Activated CD4-positive, alpha-beta memory T cell treated with anti-CD3 and anti-CD28 coated beads, Interleukin-2, amount 10 ng/mL, durations not matched to agents 7 days and 5 days (primary cell): ENCODE results near the gene MYO9B. TPM values are rescaled to one million over a fixed set of nuclear protein-coding genes. Genes with fewer than 3 reads are reported as not detected.

Experiments used
- CTCF ChIA-PET: fragments of 350-600 bp; sonication (Branson Sonifier 250); formaldehyde crosslinking; loops from one replicate; lab custom pipeline; 2021; ENCODE audit warnings: antibody characterized with exemption, inconsistent platforms; lab: Charles Lee
- POLR2A ChIA-PET: fragments of 350-600 bp; sonication (Branson Sonifier 250); formaldehyde crosslinking; loops from one replicate; lab custom pipeline; 2021; ENCODE audit warnings: antibody characterized with exemption; lab: Charles Lee
- DNase-seq: peaks from one replicate; pipeline ENCODE4 v3.0.0-alpha.2; 2020
- H3K27ac Mint-ChIP-seq: one replicate; pipeline ENCODE4 v1.8.0; 2021; ENCODE audit warnings: mild to moderate bottlenecking, mixed read lengths
- H3K27me3 Mint-ChIP-seq: one replicate; pipeline ENCODE4 v1.8.0; 2021; ENCODE audit warnings: mixed read lengths
- H3K36me3 Mint-ChIP-seq: one replicate; pipeline ENCODE4 v1.8.0; 2021; ENCODE audit warnings: low read depth, mixed read lengths
- H3K4me1 Mint-ChIP-seq: one replicate; pipeline ENCODE4 v1.8.0; 2021; ENCODE audit warnings: mixed read lengths
- H3K4me3 Mint-ChIP-seq: one replicate; pipeline ENCODE4 v1.8.0; 2021; ENCODE audit warnings: mild to moderate bottlenecking, mixed read lengths
- H3K9me3 Mint-ChIP-seq: one replicate; pipeline ENCODE4 v1.8.0; 2021; ENCODE audit warnings: mixed read lengths
- total RNA-seq, 2 experiments: library from RNA; stranded (reverse); gene quantifications; one replicate each; pipeline ENCODE4 v1.2.3, GENCODE V29; 2021

The MYO9B gene
- total RNA-seq, 2 experiments from 2014 or later: 190 to 203 TPM

DNA sequence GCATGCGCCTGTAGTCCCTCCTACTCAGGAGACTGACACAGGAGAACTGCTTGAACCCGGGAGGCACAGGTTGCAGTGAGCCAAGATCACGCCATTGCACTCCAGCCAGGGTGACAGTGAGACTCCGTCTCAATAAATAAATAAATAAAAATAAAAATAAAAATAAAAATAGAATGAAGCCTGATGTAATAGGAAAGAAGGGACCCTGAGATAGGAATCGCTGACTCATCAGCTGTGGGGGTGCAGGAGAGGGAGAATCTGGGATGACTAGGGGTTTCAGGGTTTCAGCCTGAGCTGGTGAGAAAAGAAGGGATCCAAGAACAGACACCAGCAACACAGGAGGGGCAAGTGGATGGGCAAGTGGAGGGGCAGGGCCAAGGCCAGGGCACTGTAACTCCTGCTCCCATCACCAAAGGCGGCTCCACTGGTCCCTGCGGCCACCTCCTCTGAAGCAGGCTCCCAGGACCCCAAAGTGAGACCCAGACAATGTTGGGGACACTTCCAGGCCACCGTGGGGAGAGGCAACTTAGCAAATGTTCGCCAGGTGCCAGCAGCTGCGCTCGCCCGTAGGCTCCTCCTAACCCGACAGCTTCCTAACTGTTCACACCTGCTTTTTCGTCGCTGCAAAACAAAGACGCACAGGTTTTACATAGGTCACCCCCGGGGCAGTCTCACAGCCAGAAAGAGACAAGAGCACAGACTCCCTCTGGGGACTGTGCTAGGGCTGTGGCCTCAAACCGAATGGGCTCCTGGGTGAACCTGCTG lies 1.5 kb upstream of the MYO9B start:
- peaks cover 50% of the 10 kb centered on the region for H3K4me1 Mint-ChIP-seq
- DNase-seq: peak; percentile 19
- ChIA-PET POLR2A (interaction anchor here (0.7 to 4.0 kb wide), 13 partner anchors 8 to 193 kb away, joined by 3 to 50 read pairs (median 4); partner anchors contain the start of genes BABAM1, OCEL1 and USE1), CTCF (interaction anchor here (0.7 to 1.2 kb wide), 4 partner anchors 111 to 187 kb away, joined by 3 to 4 read pairs (median 3); no protein-coding TSS in a partner anchor)
- peaks cover 65% of the 10 kb centered on the region for H3K36me3 Mint-ChIP-seq
- peak overlapping the region; percentile 94 for H3K27ac Mint-ChIP-seq
- H3K27me3 Mint-ChIP-seq: no peaks in the 10 kb centered on the region
- H3K4me3 Mint-ChIP-seq: peak overlapping the region; percentile 99
- H3K9me3 Mint-ChIP-seq: no peaks in the 10 kb centered on the region

DNA sequence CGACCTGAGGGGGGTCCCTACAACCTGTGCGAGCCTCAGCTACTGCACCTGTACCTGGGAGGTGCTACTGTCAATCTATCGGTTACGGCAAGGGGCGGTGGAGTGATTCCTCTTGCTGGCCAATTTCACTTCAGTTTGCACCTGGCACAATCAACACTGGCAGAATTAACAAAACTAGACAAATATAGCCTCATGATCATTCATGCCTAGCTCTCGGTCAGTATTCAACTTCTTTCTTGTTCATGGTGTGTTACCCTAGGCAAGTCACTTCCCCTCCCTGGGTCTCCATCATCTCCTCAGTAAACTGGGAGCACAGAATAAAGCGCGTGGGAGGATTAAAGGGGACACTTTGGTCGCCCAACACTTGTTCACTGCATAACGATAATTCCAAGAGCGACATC lies 943 bp upstream of the MYO9B start:
- peak overlapping the region; percentile 94 for H3K27ac Mint-ChIP-seq
- no peaks in the 10 kb centered on the region for H3K27me3 Mint-ChIP-seq
- H3K4me3 Mint-ChIP-seq: peak overlapping the region; percentile 99
- no peaks in the 10 kb centered on the region for H3K9me3 Mint-ChIP-seq
- ChIA-PET CTCF (interaction anchor here (1.2 kb wide), 2 partner anchors 161 to 186 kb away, joined by 3 read pairs; no protein-coding TSS in a partner anchor), POLR2A (interaction anchor here (0.7 to 4.0 kb wide), 13 partner anchors 9 to 192 kb away, joined by 3 to 50 read pairs (median 4); partner anchors contain the start of genes BABAM1, OCEL1 and USE1)
- DNase-seq: peak; percentile 20
- H3K36me3 Mint-ChIP-seq: peaks cover 64% of the 10 kb centered on the region
- peaks cover 56% of the 10 kb centered on the region for H3K4me1 Mint-ChIP-seq

DNA sequence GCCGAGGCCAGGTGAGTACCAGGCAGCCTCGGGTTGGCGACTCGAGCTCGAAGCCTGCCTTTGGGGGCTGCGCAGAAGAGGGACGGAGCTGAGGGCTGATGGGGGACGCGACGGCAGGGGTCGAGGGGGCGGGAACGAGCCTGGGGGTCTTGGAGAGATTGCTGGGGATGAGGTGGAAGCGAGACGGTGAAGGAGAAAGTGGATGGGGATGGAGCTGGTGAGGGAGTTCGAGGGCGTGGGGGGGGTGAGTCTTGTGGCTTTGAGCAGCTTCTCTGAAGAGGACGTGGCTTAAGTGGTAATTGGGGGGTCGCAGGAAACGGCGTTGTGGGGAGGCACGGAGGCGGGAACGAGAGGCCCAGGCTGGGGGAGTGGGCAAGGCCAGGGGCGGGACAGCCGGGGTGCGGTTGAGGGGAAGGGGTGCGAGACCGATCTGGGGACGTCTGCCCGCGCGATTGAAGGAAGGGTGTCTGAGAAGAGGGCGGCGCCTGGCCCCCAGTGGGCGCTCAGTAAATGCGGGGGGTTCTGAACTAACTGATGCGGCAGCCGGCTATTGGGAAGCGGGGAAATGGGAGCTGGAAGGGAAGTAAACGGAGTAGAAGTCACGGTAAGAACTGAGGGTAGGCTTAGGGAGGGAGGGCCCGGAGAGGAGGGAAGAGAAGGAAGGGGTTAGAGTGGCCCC lies 426 bp downstream of the MYO9B start:
- no peaks in the 10 kb centered on the region for H3K9me3 Mint-ChIP-seq
- ChIA-PET CTCF (interaction anchor here (0.6 to 1.4 kb wide), 4 partner anchors 10 to 1205 kb away, joined by 3 to 4 read pairs (median 3); no protein-coding TSS in a partner anchor), POLR2A (interaction anchor here (0.6 to 4.0 kb wide), 18 partner anchors 9 to 1013 kb away, joined by 3 to 50 read pairs (median 4); partner anchors contain the start of genes BABAM1, DDA1, HSH2D and OCEL1)
- H3K4me3 Mint-ChIP-seq: peak overlapping the region; percentile 99
- peaks cover 61% of the 10 kb centered on the region for H3K4me1 Mint-ChIP-seq
- DNase-seq: peak; percentile 64
- peaks cover 58% of the 10 kb centered on the region for H3K36me3 Mint-ChIP-seq
- peak overlapping the region; percentile 91 for H3K27ac Mint-ChIP-seq
- no peaks in the 10 kb centered on the region for H3K27me3 Mint-ChIP-seq

DNA sequence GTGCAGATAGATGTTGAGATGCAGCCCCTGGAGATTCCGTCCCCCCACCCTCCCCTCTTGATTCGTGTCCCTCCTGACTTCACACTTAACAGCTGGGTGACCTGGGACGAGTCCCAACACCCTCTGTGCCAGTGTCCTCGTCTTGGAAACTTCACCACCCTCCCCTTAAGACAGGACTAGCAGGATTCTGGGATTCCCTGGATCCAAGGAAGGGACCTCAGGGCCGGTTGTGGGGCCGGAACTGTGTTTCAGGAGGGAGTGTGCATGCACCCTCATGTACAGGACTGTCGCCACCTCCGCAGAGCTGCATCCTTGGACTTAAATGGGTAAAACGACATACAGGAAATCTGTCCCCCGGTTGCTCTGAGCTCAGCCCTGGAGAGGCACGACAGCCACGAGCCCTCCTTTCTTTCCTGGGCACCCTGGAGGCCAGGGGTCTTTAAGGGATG lies 990 bp downstream of the MYO9B start:
- Mint-ChIP-seq H3K27me3 (no peaks in the 10 kb centered on the region), H3K27ac (peak overlapping the region; percentile 91), H3K36me3 (peaks cover 54% of the 10 kb centered on the region), H3K4me1 (peaks cover 58% of the 10 kb centered on the region), H3K9me3 (no peaks in the 10 kb centered on the region), H3K4me3 (peak overlapping the region; percentile 99)
- ChIA-PET CTCF (interaction anchor here (0.6 to 1.4 kb wide), 4 partner anchors 48 to 107 kb away, joined by 3 to 6 read pairs (median 4); no protein-coding TSS in a partner anchor), POLR2A (interaction anchor here (0.6 to 4.0 kb wide), 18 partner anchors 9 to 1012 kb away, joined by 3 to 50 read pairs (median 4); partner anchors contain the start of genes BABAM1, DDA1, HSH2D and OCEL1)
- DNase-seq: peak; percentile 51

DNA sequence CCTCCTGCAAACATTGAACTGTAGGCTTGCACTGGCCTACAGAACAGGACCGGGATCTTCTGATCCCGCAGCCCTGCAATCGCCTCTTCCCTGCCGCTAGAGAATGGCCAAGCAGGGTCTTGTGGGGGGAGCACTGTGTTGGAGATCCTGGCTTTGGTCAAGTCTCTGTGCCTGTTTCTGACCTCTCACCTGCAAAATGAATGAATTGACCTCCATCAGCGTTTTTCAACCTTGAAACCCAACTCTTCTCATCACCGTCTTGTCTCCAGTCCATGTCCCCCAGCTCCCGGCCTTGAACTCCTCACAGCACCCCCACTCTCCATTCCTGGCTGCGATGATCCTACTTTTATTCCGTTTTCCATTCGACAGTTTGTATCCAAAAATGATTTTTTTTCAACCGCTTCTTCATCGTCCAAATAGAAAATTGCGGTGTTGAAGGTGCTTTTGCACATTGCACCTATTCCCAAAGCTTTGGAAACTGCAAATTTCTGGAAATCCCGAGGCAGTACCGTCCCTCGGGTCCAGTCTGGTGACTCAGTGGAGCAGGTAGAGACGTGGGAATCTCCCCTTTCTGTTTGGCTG lies 2.0 kb downstream of the MYO9B start:
- Mint-ChIP-seq H3K27me3 (no peaks in the 10 kb centered on the region), H3K4me1 (peaks cover 66% of the 10 kb centered on the region), H3K9me3 (no peaks in the 10 kb centered on the region), H3K27ac (no peak overlapping the region), H3K36me3 (peaks cover 58% of the 10 kb centered on the region), H3K4me3 (peak overlapping the region; percentile 99)
- ChIA-PET POLR2A (interaction anchor here (1.1 to 4.0 kb wide), 7 partner anchors 10 to 205 kb away, joined by 4 to 50 read pairs (median 8); partner anchors contain the start of genes OCEL1 and USE1), CTCF (interaction anchor here (1.0 to 1.3 kb wide), 2 partner anchors 47 to 106 kb away, joined by 3 to 6 read pairs; no protein-coding TSS in a partner anchor)
- no peak for DNase-seq

DNA sequence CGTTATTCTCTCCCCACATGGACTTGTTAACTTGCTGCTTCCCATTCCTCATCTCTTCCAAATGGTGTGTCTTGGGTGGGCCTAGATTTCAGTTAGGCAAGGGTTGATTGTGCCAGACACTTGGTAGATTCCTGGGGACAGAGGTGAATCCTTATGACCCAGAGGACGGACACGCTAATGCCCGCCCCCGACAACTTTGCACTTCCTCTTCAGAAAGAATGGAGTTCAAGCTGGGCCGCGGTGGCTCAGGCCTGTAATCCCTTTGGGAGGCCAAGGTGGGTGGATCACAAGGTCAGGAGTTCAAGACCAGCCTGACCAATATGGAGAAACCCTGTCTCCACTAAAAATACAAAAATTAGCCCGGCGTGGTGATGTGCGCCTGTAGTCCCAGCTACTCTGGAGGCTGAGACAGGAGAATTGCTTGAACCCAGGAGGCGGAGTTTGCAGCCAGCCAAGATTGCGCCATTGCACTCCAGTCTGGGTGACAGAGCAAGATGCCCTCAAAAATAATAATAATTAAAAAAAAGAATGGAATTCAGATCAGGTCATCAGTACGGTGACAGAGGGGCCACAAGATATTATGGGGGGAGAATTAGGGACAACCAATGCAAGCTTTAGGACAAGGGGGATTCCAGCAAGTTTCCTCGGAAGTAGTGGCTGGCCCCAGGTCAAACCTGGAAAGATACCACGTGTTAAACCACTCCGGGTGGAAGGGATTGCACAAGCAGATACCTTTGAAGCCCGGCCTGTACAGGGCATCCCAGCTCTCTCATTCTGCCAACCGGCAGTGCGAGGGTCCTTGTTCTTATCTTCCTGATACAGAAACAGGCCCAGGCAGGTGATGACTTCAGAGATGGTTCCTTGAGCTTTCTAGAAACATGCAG lies 2.7 kb downstream of the MYO9B start:
- POLR2A ChIA-PET: interaction anchor here (1.1 to 2.4 kb wide), 4 partner anchors 9 to 216 kb away, joined by 3 to 14 read pairs (median 4); no protein-coding TSS in a partner anchor
- Mint-ChIP-seq H3K36me3 (peaks cover 54% of the 10 kb centered on the region), H3K27me3 (no peaks in the 10 kb centered on the region), H3K9me3 (no peaks in the 10 kb centered on the region), H3K4me3 (peak overlapping the region; percentile 69), H3K4me1 (peaks cover 65% of the 10 kb centered on the region), H3K27ac (peak overlapping the region; percentile 86)
- DNase-seq: no peak
- CTCF ChIA-PET: no interaction called here

DNA sequence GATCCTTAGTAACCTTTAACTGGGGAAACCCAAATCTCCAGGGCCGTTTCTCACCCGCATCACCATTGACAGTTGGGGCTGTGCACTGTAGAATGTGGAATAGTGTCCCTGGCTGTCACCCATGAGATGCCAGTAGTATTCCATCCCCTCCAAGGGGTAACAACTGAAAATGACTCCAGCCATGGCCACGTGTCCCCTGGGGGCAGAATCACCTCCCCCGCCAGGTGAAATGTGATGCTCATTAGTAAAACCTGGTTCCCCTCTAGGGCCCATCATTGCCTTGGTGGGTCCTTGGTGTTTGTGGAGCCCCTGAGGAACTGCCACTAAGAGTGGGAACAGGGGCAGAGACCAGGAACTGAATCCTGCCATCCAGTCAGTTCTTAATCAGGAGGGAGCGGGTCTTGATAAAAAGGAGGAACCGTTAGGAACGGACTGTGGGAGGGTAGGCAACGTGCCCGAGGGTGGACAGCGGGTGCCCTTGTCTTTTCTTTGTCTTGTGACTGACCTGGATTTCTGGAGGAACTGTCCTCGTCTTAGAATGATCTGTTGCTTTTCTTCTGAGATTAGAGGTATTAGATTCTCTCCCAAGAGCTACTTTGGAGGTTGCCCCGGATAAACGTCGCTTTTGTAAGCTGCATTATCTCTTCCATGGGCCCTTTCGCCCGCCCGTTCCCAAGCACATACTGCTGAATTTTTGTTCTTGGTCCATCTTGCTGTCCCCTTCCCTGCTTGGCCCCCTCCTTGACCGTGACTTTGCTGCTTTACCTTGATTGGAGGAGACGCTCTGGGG lies 3.5 kb downstream of the MYO9B start:
- H3K9me3 Mint-ChIP-seq: no peaks in the 10 kb centered on the region
- H3K4me3 Mint-ChIP-seq: peak overlapping the region; percentile 69
- ChIA-PET POLR2A (interaction anchor here (1.1 to 2.4 kb wide), 5 partner anchors 8 to 215 kb away, joined by 3 to 14 read pairs (median 4); no protein-coding TSS in a partner anchor), CTCF (interaction anchor here (0.6 to 1.4 kb wide), 2 partner anchors 12 to 46 kb away, joined by 3 read pairs; no protein-coding TSS in a partner anchor)
- H3K27me3 Mint-ChIP-seq: no peaks in the 10 kb centered on the region
- peaks cover 49% of the 10 kb centered on the region for H3K36me3 Mint-ChIP-seq
- no peak for DNase-seq
- peaks cover 59% of the 10 kb centered on the region for H3K4me1 Mint-ChIP-seq
- peak overlapping the region; percentile 86 for H3K27ac Mint-ChIP-seq

DNA sequence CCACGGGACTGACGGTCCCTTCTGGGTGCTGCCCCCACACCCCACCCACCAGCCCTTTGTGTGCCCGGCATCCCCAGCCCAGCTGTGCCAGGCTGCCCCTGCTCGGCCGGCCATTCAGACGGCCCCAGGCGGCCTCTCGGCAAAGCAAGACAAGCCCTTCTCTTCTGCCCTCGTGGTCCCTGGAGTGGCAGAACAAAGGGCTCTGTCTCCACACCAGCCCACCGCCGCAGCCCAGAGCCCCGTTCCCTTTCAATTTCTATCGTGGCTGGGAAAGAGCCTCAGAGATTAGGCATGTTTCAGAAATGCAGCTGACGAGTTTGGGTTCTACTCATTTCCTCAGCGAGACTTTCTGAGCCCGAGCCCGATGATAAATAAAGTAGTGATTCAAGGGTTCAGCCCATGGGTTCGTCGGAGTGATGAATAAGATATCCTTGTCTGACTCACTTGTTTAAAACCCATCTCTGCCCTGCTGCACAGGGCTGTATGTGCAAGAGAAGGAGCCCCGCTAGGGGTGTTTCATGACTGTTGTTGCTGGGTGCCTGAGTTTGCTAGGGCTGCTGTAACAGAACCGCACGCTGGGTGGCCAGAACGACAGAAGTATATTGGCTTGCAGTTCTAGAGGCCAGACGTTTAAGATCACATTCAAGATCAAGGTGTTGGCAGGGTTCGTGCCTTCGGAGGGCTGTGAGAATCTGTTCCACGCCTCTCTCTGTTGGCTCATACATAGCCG lies 4.3 kb downstream of the MYO9B start:
- H3K27me3 Mint-ChIP-seq: no peaks in the 10 kb centered on the region
- peak overlapping the region; percentile 86 for H3K27ac Mint-ChIP-seq
- no peaks in the 10 kb centered on the region for H3K9me3 Mint-ChIP-seq
- peak; percentile 81 for DNase-seq
- peaks cover 42% of the 10 kb centered on the region for H3K36me3 Mint-ChIP-seq
- POLR2A ChIA-PET: interaction anchor here (1.2 to 2.4 kb wide), 3 partner anchors 46 to 215 kb away, joined by 3 to 14 read pairs (median 3); no protein-coding TSS in a partner anchor
- H3K4me1 Mint-ChIP-seq: peaks cover 55% of the 10 kb centered on the region
- CTCF ChIA-PET: interaction anchor here (0.6 to 1.4 kb wide), 2 partner anchors 11 to 46 kb away, joined by 3 read pairs; no protein-coding TSS in a partner anchor
- peak overlapping the region; percentile 69 for H3K4me3 Mint-ChIP-seq

DNA sequence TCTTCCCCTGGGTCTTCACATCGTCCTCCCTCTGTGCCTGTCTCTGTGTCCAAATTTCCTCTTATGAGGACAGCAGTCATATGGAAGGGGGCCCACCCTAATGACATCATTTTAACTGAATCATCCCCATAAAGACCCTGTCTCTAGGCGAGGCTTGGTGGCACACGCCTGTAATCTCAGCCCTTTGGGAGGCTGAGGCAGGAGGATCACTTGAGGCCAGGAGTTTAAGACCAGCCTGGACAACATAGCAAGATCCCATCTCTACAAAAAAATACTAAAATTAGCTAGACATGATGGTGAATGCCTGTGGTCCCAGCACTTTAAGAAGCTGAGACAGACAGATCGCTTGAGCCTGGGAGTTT lies 4.8 kb downstream of the MYO9B start:
- POLR2A ChIA-PET: interaction anchor here (1.2 to 2.4 kb wide), 2 partner anchors 45 to 103 kb away, joined by 3 to 14 read pairs; no protein-coding TSS in a partner anchor

More for the DNA sequence above, 4.8 kb downstream of the MYO9B start:
- no peak for DNase-seq
- no peaks in the 10 kb centered on the region for H3K27me3 Mint-ChIP-seq
- CTCF ChIA-PET: interaction anchor here (0.6 to 1.4 kb wide), 2 partner anchors 45 to 103 kb away, joined by 3 to 5 read pairs; no protein-coding TSS in a partner anchor
- peaks cover 46% of the 10 kb centered on the region for H3K36me3 Mint-ChIP-seq
- H3K4me3 Mint-ChIP-seq: peak overlapping the region; percentile 69
- no peaks in the 10 kb centered on the region for H3K9me3 Mint-ChIP-seq
- peak overlapping the region; percentile 86 for H3K27ac Mint-ChIP-seq
- H3K4me1 Mint-ChIP-seq: peaks cover 55% of the 10 kb centered on the region
